Thyroid gland (tissue), 4 donors: ENCODE measurements around the gene CS. TPM values are rescaled to one million over a fixed set of nuclear protein-coding genes. Genes with fewer than 3 reads are reported as not detected.

Experiments
- DNase-seq, 2 donors: peaks; one replicate each; pipeline ENCODE4 v3.0.0-alpha.2; 2019
- H3K27ac ChIP-seq, 3 donors: fragments of 200-600 bp; sonication (generic); 1 replicate in 2 of 3; 2 replicates in 1 of 3; pipeline ENCODE4 v1.5.1; 2016 to 2019; ENCODE audit warnings: mild to moderate bottlenecking in 1 of 3, moderate library complexity in 1 of 3
- H3K27me3 ChIP-seq: fragments of 200-600 bp; sonication (generic); one replicate; pipeline ENCODE4 v1.5.1; 2019
- H3K36me3 ChIP-seq, 2 donors: fragments of 200-600 bp; sonication (generic); one replicate each; pipeline ENCODE4 v1.5.1; 2016 to 2019
- H3K4me1 ChIP-seq, 2 donors: fragments of 200-600 bp; sonication (generic); one replicate each; pipeline ENCODE4 v1.5.1; 2017 to 2019
- H3K4me3 ChIP-seq, 3 donors: fragments of 200-600 bp; sonication (generic); replicated peaks in 1 of 3; 1 replicate in 2 of 3; 2 replicates in 1 of 3; pipeline ENCODE4 v1.5.1; 2016; ENCODE audit warnings: mild to moderate bottlenecking in 1 of 3
- H3K9me3 ChIP-seq: fragments of 200-600 bp; sonication (generic); one replicate; pipeline ENCODE4 v1.5.1; 2017
- POLR2A ChIP-seq, 2 donors: fragments of 450-650 bp; IDR thresholded peaks; one replicate each; pipeline ENCODE4 v1.6.1; 2017; ENCODE audit warnings: antibody characterized with exemption in 2 of 2, mild to moderate bottlenecking in 2 of 2, moderate library complexity in 1 of 2
- WGBS, 2 donors: methylation state at CpG; one replicate each; pipeline ENCODE4 v1.1.5; 2017; 5-methylcytosine and 5-hydroxymethylcytosine counted together
- intact Hi-C: fragments of 100-400 bp; cut with DNase I; formaldehyde crosslinking; loops from one replicate; pipeline ENCODE4 v1.15.1; 2023
- total RNA-seq, 4 donors: library from RNA; depleted of rRNA; stranded (reverse); fragments of >200 nt; gene quantifications; one replicate each; pipeline ENCODE4 v1.2.3, GENCODE V29; 2016
- TF ChIP-seq, protein P1 (sequence below), 6 experiments: fragments of 200-600 bp in 3 of 6; fragments of 450-650 bp in 3 of 6; sonication (generic) in 3 of 6; IDR thresholded peaks; one replicate each; pipeline ENCODE4 v1.5.1; 2016 to 2019; ENCODE audit warnings: antibody characterized with exemption in 6 of 6, mild to moderate bottlenecking in 2 of 6, inconsistent platforms in 1 of 6, moderate library complexity in 1 of 6

CS gene
- total RNA-seq, 4 donors from 2014 or later: 110 to 190 (median 118) TPM

DNA sequence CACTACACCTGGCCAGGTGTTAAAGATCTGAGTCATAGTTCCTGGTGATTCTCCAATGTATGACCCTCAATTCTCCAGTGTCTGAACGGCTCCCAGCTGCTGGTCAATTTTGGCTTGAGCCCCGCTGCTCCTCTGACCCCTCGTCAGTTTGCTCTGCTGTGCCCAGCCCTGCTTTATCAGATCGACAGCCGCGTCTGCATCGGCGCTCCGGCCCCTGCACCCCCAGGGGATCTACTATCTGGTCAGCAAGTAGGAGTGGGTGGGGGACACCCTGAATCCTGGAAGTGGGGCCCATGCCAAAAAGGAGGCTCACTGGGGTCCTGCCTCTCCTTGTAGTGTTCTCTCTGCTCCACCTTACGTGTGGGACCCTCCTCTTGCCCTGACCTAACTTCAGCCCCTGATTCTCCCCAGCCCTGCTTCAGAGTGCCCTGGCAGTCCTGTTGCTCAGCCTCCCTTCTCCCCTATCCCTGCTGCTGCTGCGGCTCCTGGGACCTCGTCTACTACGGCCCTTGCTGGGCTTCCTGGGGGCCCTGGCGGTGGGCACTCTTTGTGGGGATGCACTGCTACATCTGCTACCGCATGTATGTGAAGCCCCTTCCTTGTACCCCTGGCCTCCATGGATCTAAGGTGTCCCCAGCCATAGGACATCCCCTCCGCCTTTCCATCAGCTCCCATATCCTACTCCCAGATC lies 65.2 kb downstream of the CS start:
- H3K4me1 ChIP-seq: no peaks in the 10 kb centered on the region
- no peak overlapping the region for H3K4me3 ChIP-seq
- peaks cover 0 to 8% of the 10 kb centered on the region in 2 donors for H3K36me3 ChIP-seq
- H3K9me3 ChIP-seq: no peaks in the 10 kb centered on the region
- no peak for DNase-seq
- WGBS, 2 donors: 73 to 79% methylated on average over 15 to 16 of the region's 16 CpGs
- no peak for TF ChIP-seq POLR2A (IDR thresholded peaks at IDR 0.05)
- TF ChIP-seq, protein P1, sequence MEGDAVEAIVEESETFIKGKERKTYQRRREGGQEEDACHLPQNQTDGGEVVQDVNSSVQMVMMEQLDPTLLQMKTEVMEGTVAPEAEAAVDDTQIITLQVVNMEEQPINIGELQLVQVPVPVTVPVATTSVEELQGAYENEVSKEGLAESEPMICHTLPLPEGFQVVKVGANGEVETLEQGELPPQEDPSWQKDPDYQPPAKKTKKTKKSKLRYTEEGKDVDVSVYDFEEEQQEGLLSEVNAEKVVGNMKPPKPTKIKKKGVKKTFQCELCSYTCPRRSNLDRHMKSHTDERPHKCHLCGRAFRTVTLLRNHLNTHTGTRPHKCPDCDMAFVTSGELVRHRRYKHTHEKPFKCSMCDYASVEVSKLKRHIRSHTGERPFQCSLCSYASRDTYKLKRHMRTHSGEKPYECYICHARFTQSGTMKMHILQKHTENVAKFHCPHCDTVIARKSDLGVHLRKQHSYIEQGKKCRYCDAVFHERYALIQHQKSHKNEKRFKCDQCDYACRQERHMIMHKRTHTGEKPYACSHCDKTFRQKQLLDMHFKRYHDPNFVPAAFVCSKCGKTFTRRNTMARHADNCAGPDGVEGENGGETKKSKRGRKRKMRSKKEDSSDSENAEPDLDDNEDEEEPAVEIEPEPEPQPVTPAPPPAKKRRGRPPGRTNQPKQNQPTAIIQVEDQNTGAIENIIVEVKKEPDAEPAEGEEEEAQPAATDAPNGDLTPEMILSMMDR (IDR thresholded peaks at IDR 0.05): no peak
- no peak overlapping the region for H3K27ac ChIP-seq
- H3K27me3 ChIP-seq: no peaks in the 10 kb centered on the region
- intact Hi-C loops: no loop called here

DNA sequence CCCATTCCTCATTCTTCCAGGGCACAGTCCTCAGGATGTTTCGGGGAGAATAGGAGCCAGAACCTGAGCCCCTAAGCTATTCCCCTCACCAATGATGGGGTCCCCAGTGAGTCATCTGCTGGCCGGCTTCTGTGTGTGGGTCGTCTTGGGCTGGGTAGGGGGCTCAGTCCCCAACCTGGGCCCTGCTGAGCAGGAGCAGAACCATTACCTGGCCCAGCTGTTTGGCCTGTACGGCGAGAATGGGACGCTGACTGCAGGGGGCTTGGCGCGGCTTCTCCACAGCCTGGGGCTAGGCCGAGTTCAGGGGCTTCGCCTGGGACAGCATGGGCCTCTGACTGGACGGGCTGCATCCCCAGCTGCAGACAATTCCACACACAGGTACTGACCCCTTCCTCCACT lies 68.9 kb downstream of the CS start:
- TF ChIP-seq POLR2A (IDR thresholded peaks at IDR 0.05): no peak
- TF ChIP-seq, protein P1 (IDR thresholded peaks at IDR 0.05): no peak
- no peaks in the 10 kb centered on the region for H3K36me3 ChIP-seq
- 85 to 92% methylated on average over 8 of the region's 11 CpGs for WGBS, 2 donors
- H3K4me1 ChIP-seq: no peaks in the 10 kb centered on the region
- DNase-seq: no peak
- H3K9me3 ChIP-seq: no peaks in the 10 kb centered on the region
- H3K4me3 ChIP-seq: no peak overlapping the region
- H3K27ac ChIP-seq: no peak overlapping the region
- intact Hi-C loops: no loop called here
- no peaks in the 10 kb centered on the region for H3K27me3 ChIP-seq

DNA sequence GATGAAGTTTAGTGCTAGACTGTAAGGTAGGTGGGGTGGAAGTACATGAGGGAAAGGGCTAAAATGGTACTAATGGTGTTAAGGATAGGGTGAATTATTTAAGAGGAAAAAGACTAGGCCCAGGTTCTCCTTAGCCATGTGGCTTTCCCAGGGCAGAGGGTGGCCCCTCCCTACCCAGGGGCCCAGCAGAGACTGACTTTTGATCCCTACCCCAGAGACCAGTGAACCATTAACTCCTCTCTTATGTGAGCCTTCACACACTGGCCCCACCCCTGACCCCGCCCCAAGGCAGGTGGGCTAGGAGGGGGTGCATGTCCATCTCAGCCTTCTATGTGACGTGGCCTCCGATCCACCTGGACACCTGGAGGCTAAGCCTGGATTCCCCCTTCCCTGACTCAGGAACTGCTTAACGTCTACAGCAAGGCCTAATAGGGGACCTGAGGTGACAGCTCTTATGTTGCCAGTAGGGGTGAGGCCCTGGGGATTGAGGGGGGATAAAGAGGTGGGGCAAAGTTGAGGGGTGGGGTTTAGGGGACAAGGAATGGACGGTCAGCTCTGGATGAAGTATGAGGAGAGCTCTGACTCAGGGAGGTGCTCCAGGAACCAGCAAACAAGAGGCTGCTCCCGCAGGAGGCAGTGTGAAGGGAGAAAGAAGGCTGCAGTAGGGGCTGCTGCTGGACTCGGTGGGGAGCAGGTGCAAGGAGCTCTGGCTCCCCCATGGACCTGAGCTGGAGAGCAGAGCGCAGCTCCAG lies 69.5 kb downstream of the CS start:
- no peak overlapping the region for H3K27ac ChIP-seq

DNA sequence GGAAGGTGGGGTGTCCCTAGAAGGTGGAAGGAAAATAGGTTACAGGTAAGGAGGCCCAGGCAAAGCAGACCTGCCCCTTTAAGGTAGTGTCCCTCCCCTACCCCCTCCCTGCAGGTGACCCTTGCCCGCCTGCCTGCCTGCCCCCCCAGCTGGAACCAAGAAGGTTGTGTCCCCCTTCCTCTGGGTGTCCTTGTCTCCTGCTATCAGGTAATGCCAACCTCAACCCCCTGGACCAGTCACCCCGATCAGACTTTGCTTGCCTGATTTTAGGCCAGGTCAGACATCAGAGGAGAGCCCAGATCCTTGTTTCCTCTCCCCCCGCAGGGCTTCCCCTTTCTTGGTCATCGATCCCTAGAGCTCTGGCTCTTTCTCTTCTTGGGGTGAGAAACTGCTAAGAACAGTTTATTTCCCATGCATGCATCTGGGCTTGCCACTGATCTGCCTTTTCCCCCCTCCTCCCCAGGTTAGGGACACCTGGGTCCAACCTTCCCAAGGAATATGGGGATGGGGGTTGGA lies 70.2 kb downstream of the CS start, which contains the start of gene SLC39A5:
Gene SLC39A5 (plus strand): TSS at position 136 of the 516 bp plus-strand sequence. CDS start 1,224 bp downstream, outside the sequence.
- 70 to 86% methylated on average over 4 of the region's 4 CpGs for WGBS, 2 donors

More for the DNA sequence above, 69.5 kb downstream of the CS start:
- Histone ChIP-seq H3K4me1 (no peaks in the 10 kb centered on the region), H3K4me3 (no peak overlapping the region), H3K27me3 (no peaks in the 10 kb centered on the region), H3K9me3 (no peaks in the 10 kb centered on the region), H3K36me3 (no peaks in the 10 kb centered on the region)
- TF ChIP-seq, protein P1 (IDR thresholded peaks at IDR 0.05): no peak
- TF ChIP-seq POLR2A (IDR thresholded peaks at IDR 0.05): no peak
- intact Hi-C loops: no loop called here
- DNase-seq: no peak
- WGBS, 2 donors: 58 to 62% methylated on average over 8 of the region's 8 CpGs

More for the DNA sequence above, 70.2 kb downstream of the CS start, which contains the start of gene SLC39A5:
- Histone ChIP-seq H3K27me3 (no peaks in the 10 kb centered on the region), H3K4me1 (peaks cover 2% of the 10 kb centered on the region in 2 donors), H3K4me3 (no peak within 1 kb of the TSS), H3K9me3 (no peaks in the 10 kb centered on the region), H3K27ac (no peak within 1 kb of the TSS), H3K36me3 (no peaks in the 10 kb centered on the region)
- no peak for DNase-seq
- intact Hi-C loops: loop anchor here (10.0 kb wide), 1 partner anchor 105 kb away; the partner anchor contains the start of gene ESYT1
- TF ChIP-seq, protein P1 (IDR thresholded peaks at IDR 0.05): no peak
